HG03139 (cell line): ENCODE results near the gene GPC1.

ENCODE experiments used
- ATAC-seq: cut with Tn5 transposase; IDR thresholded peaks from one replicate; pipeline ENCODE4 v1.9.1; 2021; ENCODE audit not compliant: unreplicated experiment

GPC1 gene

GRCh38 chr2:240429341-240429871 is 6.1 kb upstream of the GPC1 start:
- ATAC-seq, result no peak

DNA sequence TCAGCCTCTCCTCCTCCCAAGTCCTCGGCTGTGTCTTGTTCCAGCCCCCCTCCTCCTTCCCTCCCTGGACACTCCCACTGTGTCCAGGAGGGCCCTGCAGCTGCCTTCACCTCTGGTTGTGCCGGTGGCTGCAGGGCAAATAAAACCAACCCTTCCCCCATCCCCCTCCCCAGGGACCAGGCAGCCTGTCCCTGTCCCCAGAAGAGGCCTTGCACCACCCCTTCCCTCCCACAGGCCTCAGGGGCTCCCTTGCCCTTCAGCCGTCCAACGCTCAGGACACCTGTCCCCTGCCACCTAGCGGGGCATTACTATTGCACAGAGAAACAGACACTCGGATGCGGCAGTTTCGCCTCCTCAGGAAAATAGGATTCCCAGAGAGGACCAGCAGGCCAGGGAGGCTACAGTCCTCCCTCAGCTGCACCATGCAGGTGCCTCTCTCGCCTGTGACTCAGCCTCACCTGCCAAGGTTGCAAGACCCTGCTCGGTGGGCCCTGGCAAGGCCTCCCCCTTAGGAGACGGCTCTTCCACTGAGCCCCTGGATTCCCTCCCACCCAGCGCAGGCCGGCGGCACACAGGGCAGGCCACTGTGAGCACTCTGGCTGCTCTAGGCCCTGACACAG is 5.5 kb upstream of the GPC1 start:
- no peak for ATAC-seq

GRCh38 chr2:240430595-240430994 is 4.9 kb upstream of the GPC1 start:
- no peak for ATAC-seq

DNA sequence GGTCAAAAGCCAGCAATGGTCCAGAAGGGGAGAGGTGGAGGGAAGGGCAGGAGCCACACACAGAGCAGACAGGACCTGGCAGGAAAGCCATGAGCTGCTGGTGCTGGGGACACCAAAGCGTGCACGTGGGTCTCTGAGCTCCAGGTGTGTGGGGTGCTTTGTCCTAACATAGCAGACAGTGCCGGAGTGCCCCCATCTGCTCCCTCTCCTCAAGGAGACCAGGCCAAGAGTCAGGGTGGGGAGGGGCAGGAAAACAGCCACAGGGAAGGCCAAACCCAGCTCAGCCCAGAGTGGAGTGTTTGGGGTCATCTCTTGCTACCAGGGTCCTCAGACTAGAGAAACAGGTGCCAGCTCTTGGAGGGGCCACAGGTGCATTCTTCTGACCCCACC is 4.2 kb upstream of the GPC1 start:
- ATAC-seq, result no peak

- ATAC-seq, result no peak
These were observed 3.6 kb upstream of the GPC1 start for GRCh38 chr2:240431661-240432424.

GRCh38 chr2:240432430-240432819 is 3.0 kb upstream of the GPC1 start:
- ATAC-seq, result no peak

DNA sequence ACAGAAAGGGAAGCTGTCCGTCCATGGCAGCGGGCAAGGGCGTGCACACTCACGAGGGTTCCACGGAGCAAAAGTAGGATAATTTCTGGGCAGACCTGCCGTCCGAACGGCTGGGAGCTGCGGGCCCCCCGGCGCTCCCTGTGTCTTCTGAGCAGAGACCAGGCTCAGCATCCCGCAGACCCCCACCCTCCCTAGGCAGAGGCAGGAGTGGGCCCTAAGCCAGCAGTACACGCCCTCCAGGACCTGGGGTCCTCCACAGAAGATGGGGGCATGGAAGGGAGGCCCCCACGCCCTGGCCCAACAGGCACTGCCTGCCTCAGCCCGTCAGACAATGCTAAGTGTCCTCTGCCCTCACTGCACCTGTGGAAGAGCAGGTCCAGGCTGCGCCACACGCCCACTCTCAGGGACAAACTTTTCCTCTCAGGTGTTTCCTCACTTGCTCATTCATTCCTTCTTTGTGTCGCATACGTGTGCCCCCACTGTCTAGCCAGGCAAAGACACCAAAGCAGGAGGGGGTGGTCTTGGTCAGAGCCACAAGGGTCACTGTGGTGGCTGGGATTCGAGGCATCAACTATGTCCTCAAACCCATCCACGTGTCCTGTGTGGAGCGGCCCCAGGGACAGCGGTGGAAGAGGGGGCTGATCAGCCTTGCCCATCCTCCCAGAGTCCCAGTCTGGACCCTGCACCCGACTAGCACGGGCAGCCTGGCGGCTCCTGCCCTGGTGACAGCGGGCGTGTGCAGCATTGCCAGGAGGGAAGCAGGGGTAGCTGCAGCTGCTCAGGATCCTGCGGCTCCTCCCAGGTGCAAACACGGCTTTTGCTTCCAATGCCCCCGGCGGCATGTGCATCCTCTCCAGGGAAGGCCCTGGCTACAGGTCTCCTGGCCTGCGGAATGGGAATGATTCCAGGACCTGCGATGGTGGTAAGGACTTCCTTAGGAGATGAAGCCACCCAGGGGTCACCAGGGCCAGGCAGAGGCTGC is 2.4 kb upstream of the GPC1 start:
- ATAC-seq, result no peak

DNA sequence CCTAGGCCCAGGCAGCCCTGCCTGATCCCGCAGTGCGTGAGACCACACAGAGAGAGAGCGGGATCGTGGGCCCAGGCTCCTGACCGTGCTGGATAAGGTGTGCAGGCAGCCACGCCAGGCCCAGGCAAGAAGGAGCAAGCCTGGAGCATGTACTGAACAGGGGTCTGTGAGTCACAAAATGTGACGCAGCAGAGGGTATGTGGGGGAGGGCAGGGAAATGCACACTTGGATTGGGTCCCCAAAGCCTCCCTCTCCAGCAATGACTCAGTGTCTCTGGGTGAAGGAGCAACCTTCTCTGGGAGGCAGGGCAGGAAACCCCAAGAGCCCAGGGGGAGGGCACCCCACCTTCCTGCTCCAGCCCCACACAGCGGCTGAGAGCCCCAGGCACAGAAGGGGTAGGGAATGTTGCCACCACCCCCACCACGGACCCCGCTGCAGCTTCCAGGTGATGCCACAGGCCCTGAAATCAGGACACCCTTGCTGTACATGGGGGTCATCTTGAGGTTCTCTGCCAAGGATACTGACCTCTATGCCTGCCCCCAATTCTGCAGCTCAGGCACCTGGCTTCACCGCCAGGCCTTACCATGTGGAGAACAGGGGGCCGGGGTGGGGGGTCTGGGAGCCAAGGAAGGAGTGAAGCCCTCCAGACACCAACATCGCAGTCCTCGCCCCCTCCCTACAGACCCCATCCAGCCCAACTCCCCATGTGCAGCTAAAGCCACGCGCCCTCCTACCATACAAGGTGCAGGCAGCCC is 1.3 kb upstream of the GPC1 start:
- no peak for ATAC-seq

GRCh38 chr2:240434728-240435456 is 571 bp upstream of the GPC1 start:
- peak; percentile 56 for ATAC-seq

DNA sequence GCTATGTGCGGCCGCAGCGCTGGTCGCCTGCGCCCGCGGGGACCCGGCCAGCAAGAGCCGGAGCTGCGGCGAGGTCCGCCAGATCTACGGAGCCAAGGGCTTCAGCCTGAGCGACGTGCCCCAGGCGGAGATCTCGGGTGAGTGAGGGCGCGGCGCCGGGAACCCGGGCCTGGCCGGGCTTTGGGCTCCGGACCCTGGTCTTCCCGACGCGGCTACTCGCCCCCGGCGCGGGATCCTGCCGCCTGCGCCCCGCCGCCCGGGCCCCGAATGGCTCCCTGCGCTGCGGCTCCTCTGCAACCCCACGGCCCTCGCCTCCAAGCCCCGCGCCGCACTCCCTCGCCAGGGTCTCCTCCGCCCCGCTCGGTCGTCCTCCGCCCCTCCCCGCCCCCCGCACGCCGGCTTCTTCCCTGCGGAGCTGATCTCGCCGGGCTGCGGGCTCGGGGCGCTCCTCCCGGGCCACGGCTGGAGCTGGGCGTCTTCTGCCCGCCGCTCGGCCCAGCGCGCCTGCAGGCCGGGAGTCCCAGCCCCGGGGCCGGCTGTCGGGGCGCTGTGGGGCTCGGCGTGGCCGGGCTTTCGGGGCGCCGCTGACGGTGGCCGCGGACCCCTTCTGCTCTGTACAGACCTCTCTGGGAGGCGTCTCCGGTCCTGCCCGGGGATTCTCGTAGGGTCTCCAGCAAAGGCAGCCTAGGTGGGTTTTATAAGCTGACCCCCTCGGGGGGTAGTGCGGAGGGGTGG is 652 bp downstream of the GPC1 start:
- ATAC-seq, result peak; percentile 5

DNA sequence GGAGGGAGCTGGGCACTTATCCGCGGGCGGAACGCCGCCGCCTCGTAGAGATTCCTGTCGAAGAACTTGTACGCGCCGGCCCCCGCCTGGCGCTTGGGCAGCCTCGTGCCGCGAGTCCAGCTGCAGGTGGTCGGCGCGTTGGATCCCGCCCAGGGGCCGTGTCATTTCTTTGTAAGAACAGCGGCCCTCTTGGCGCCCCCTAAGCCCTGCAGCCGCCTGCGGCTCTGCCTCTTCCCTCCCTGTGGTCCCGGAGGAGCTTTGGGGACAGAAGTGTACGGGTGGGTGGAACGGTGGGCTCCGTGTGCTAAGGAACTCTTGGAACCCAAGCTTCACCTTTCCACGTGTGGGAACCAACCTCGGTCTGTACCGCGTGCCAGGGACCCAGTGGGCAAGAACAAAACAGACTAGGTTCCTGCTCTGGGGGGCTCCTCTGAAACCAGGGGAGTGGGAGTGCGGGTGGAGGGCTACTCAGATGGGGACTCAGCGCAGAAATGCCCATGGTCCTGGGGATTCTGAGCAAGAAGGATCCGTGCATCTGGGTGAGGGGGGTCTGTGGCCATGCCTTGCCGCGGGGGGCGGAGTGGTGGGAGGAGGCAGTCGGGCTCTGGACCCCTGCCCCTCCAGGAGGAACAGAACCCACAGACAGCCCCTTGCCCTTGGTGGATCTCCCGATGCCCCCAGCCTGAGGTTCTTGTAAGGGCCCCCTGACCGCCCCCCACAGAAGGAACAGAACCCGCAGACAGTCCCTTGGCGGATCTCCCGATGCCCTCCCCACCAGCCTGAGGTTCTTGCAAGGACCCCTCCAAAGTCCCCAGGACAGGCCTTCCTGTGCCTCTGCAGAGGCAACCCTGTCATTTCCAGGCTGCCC is 1.5 kb downstream of the GPC1 start:
- ATAC-seq, result no peak

GRCh38 chr2:240437551-240437860 is 2.0 kb downstream of the GPC1 start:
- ATAC-seq, result no peak

GRCh38 chr2:240437861-240438809 is 2.7 kb downstream of the GPC1 start:
- ATAC-seq, result no peak

- no peak for ATAC-seq
These were observed 3.6 kb downstream of the GPC1 start for GRCh38 chr2:240438810-240439697.

DNA sequence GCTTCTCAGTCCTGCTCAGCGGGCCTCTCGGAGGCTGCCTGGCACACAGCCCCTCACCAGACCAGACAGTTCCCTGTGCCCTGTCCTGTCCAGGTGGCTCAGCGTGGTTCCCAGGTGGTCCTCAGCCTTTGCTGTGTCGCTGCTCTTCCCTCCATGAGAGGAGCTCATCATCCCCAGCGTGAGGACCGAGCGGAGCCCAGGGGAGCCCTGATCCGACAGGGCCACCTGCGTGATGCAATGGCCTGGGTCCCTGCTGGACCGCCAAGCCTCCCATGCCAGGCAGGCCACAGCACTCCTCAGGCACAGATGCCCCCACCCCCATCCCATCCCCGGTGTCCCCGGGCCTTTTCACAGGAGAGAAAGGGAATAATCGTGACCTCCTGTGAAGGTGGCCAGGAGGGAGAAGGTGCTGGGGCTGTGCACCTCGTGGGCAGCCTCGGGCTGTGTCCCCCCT is 4.3 kb downstream of the GPC1 start:
- ATAC-seq, result no peak

DNA sequence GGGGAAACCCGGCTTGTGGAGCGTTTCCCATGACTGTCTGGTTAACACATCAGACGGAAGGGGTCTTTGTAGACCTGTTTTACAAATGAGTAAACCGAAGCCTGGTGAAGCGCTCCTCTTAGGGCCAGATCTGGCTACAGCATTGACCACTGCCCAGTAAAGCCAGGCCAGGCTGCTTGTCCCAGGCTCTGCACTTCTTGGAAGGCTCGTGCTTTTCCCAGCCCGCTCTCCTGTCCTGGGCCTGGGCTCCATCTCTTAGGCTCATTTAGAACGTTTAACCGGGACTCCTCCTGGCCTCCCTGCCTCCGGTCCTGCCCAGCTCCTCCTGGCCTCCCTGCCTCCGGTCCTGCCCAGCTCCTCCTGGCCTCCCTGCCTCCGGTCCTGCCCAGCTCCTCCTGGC is 4.8 kb downstream of the GPC1 start:
- no peak for ATAC-seq
